ENCODE data around the gene RNF152. TPM values are rescaled to one million over a fixed set of nuclear protein-coding genes. Genes with fewer than 3 reads are reported as not detected.
A peak's percentile ranks its signal among the peaks of the same experiment; 100 is the strongest.

The RNF152 gene
- total and polyA plus RNA-seq, 5 donors from 2014 or later = 0.39 TPM; not detected in 4

GRCh38 chr18:61924550-61924949, 31.7 kb upstream of the RNF152 start:
- Mint-ChIP-seq H3K4me3 (peak overlapping the region in 1 of 4 donors; percentile 35), H3K27me3 (peaks cover 4% of the 10 kb centered on the region), H3K27ac (no peak overlapping the region), H3K9me3 (peaks cover 0 to 5% (median 1%) of the 10 kb centered on the region in 7 donors), H3K36me3 (no peaks in the 10 kb centered on the region), H3K4me1 (peaks cover 0 to 10% (median 7%) of the 10 kb centered on the region in 4 donors)
- H3K9me3 ChIP-seq (ENCODE audit: control insufficient read depth in 2 of 2, low read length in 2 of 2) = no peaks in the 10 kb centered on the region
- no peak for DNase-seq
- no peak overlapping the region for H3K4me3 ChIP-seq (ENCODE audit: low read depth, low read length)
- peaks cover 3% of the 10 kb centered on the region for H3K27me3 ChIP-seq (ENCODE audit: control insufficient read depth, insufficient read depth, low read length)
- peaks cover 7% of the 10 kb centered on the region for H3K4me1 ChIP-seq (ENCODE audit: control insufficient read depth, insufficient read depth, low read length, poor library complexity, severe bottlenecking)
- H3K27ac ChIP-seq (ENCODE audit: insufficient read depth, low read length, poor library complexity, severe bottlenecking) = no peak overlapping the region
- no peak for ATAC-seq (ENCODE audit: low read depth in 2 of 2)
- no peaks in the 10 kb centered on the region for H3K36me3 ChIP-seq (ENCODE audit: control insufficient read depth, insufficient read depth, low read length)

- Histone ChIP-seq H3K27ac (ENCODE audit: insufficient read depth, low read length, poor library complexity, severe bottlenecking) (no peak overlapping the region), H3K36me3 (ENCODE audit: control insufficient read depth, insufficient read depth, low read length) (no peaks in the 10 kb centered on the region), H3K9me3 (ENCODE audit: control insufficient read depth in 2 of 2, low read length in 2 of 2) (no peaks in the 10 kb centered on the region), H3K4me3 (ENCODE audit: low read depth, low read length) (no peak overlapping the region), H3K4me1 (ENCODE audit: control insufficient read depth, insufficient read depth, low read length, poor library complexity, severe bottlenecking) (peaks cover 7% of the 10 kb centered on the region), H3K27me3 (ENCODE audit: control insufficient read depth, insufficient read depth, low read length) (peaks cover 3% of the 10 kb centered on the region)
- DNase-seq = no peak
- H3K36me3 Mint-ChIP-seq = no peaks in the 10 kb centered on the region
- H3K27me3 Mint-ChIP-seq = peaks cover 14% of the 10 kb centered on the region
- H3K27ac Mint-ChIP-seq = no peak overlapping the region
- peaks cover 0 to 10% (median 7%) of the 10 kb centered on the region in 4 donors for H3K4me1 Mint-ChIP-seq
- H3K4me3 Mint-ChIP-seq = no peak overlapping the region
- ATAC-seq (ENCODE audit: low read depth in 2 of 2) = no peak
- H3K9me3 Mint-ChIP-seq = peaks cover 0 to 1% (median 0%) of the 10 kb centered on the region in 7 donors
Observed at GRCh38 chr18:61922435-61922834, 29.6 kb upstream of the RNF152 start.

GRCh38 chr18:61921621-61922235, 28.9 kb upstream of the RNF152 start:
- Mint-ChIP-seq H3K4me1 (peaks cover 0 to 10% (median 7%) of the 10 kb centered on the region in 4 donors), H3K36me3 (no peaks in the 10 kb centered on the region), H3K27me3 (peaks cover 14% of the 10 kb centered on the region), H3K9me3 (peaks cover 0 to 1% (median 0%) of the 10 kb centered on the region in 7 donors), H3K4me3 (no peak overlapping the region), H3K27ac (no peak overlapping the region)
- ATAC-seq (ENCODE audit: low read depth in 2 of 2) (no peak), DNase-seq (no peak)
- H3K27me3 ChIP-seq (ENCODE audit: control insufficient read depth, insufficient read depth, low read length) = peaks cover 3% of the 10 kb centered on the region
- peaks cover 7% of the 10 kb centered on the region for H3K4me1 ChIP-seq (ENCODE audit: control insufficient read depth, insufficient read depth, low read length, poor library complexity, severe bottlenecking)
- no peak overlapping the region for H3K4me3 ChIP-seq (ENCODE audit: low read depth, low read length)
- H3K36me3 ChIP-seq (ENCODE audit: control insufficient read depth, insufficient read depth, low read length) = no peaks in the 10 kb centered on the region
- no peaks in the 10 kb centered on the region for H3K9me3 ChIP-seq (ENCODE audit: control insufficient read depth in 2 of 2, low read length in 2 of 2)
- no peak overlapping the region for H3K27ac ChIP-seq (ENCODE audit: insufficient read depth, low read length, poor library complexity, severe bottlenecking)

- peaks cover 3% of the 10 kb centered on the region for H3K27me3 ChIP-seq (ENCODE audit: control insufficient read depth, insufficient read depth, low read length)
- peaks cover 0 to 2% (median 0%) of the 10 kb centered on the region in 7 donors for H3K9me3 Mint-ChIP-seq
- H3K27ac Mint-ChIP-seq = no peak overlapping the region
- DNase-seq = no peak
- no peak overlapping the region for H3K27ac ChIP-seq (ENCODE audit: insufficient read depth, low read length, poor library complexity, severe bottlenecking)
- H3K36me3 Mint-ChIP-seq = no peaks in the 10 kb centered on the region
- H3K4me3 Mint-ChIP-seq = no peak overlapping the region
- H3K4me1 ChIP-seq (ENCODE audit: control insufficient read depth, insufficient read depth, low read length, poor library complexity, severe bottlenecking) = no peaks in the 10 kb centered on the region
- H3K4me3 ChIP-seq (ENCODE audit: low read depth, low read length) = no peak overlapping the region
- no peaks in the 10 kb centered on the region for H3K36me3 ChIP-seq (ENCODE audit: control insufficient read depth, insufficient read depth, low read length)
- ATAC-seq (ENCODE audit: low read depth in 2 of 2) = no peak
- H3K9me3 ChIP-seq (ENCODE audit: control insufficient read depth in 2 of 2, low read length in 2 of 2) = no peaks in the 10 kb centered on the region
- H3K27me3 Mint-ChIP-seq = peaks cover 14% of the 10 kb centered on the region
- H3K4me1 Mint-ChIP-seq = no peaks in the 10 kb centered on the region
Observed at GRCh38 chr18:61917818-61918217, 25.0 kb upstream of the RNF152 start.

- Mint-ChIP-seq H3K27me3 (peaks cover 20% of the 10 kb centered on the region), H3K4me1 (no peaks in the 10 kb centered on the region), H3K9me3 (peaks cover 0 to 3% (median 0%) of the 10 kb centered on the region in 7 donors), H3K36me3 (no peaks in the 10 kb centered on the region), H3K4me3 (no peak overlapping the region), H3K27ac (no peak overlapping the region)
- no peak overlapping the region for H3K27ac ChIP-seq (ENCODE audit: insufficient read depth, low read length, poor library complexity, severe bottlenecking)
- ATAC-seq (ENCODE audit: low read depth in 2 of 2) (no peak), DNase-seq (no peak)
- no peaks in the 10 kb centered on the region for H3K9me3 ChIP-seq (ENCODE audit: control insufficient read depth in 2 of 2, low read length in 2 of 2)
- peaks cover 5% of the 10 kb centered on the region for H3K27me3 ChIP-seq (ENCODE audit: control insufficient read depth, insufficient read depth, low read length)
- no peak overlapping the region for H3K4me3 ChIP-seq (ENCODE audit: low read depth, low read length)
- no peaks in the 10 kb centered on the region for H3K36me3 ChIP-seq (ENCODE audit: control insufficient read depth, insufficient read depth, low read length)
- no peaks in the 10 kb centered on the region for H3K4me1 ChIP-seq (ENCODE audit: control insufficient read depth, insufficient read depth, low read length, poor library complexity, severe bottlenecking)
Observed at GRCh38 chr18:61912476-61912875, 19.7 kb upstream of the RNF152 start.

GRCh38 chr18:61910101-61910500, 17.3 kb upstream of the RNF152 start:
- H3K27ac ChIP-seq (ENCODE audit: insufficient read depth, low read length, poor library complexity, severe bottlenecking) = no peak overlapping the region
- H3K4me3 Mint-ChIP-seq = no peak overlapping the region
- peaks cover 0 to 2% (median 0%) of the 10 kb centered on the region in 7 donors for H3K9me3 Mint-ChIP-seq
- H3K36me3 Mint-ChIP-seq = no peaks in the 10 kb centered on the region
- peaks cover 5% of the 10 kb centered on the region for H3K27me3 ChIP-seq (ENCODE audit: control insufficient read depth, insufficient read depth, low read length)
- H3K4me1 Mint-ChIP-seq = no peaks in the 10 kb centered on the region
- no peak overlapping the region for H3K4me3 ChIP-seq (ENCODE audit: low read depth, low read length)
- no peaks in the 10 kb centered on the region for H3K9me3 ChIP-seq (ENCODE audit: control insufficient read depth in 2 of 2, low read length in 2 of 2)
- H3K27ac Mint-ChIP-seq = no peak overlapping the region
- no peaks in the 10 kb centered on the region for H3K36me3 ChIP-seq (ENCODE audit: control insufficient read depth, insufficient read depth, low read length)
- peaks cover 21% of the 10 kb centered on the region for H3K27me3 Mint-ChIP-seq
- no peaks in the 10 kb centered on the region for H3K4me1 ChIP-seq (ENCODE audit: control insufficient read depth, insufficient read depth, low read length, poor library complexity, severe bottlenecking)
- DNase-seq (no peak), ATAC-seq (ENCODE audit: low read depth in 2 of 2) (no peak)

GRCh38 chr18:61908661-61909060, 15.9 kb upstream of the RNF152 start:
- no peaks in the 10 kb centered on the region for H3K36me3 Mint-ChIP-seq
- no peak overlapping the region for H3K27ac ChIP-seq (ENCODE audit: insufficient read depth, low read length, poor library complexity, severe bottlenecking)
- no peak for ATAC-seq (ENCODE audit: low read depth in 2 of 2)
- peaks cover 0 to 2% (median 0%) of the 10 kb centered on the region in 7 donors for H3K9me3 Mint-ChIP-seq
- H3K9me3 ChIP-seq (ENCODE audit: control insufficient read depth in 2 of 2, low read length in 2 of 2) = no peaks in the 10 kb centered on the region
- peaks cover 5% of the 10 kb centered on the region for H3K27me3 ChIP-seq (ENCODE audit: control insufficient read depth, insufficient read depth, low read length)
- H3K36me3 ChIP-seq (ENCODE audit: control insufficient read depth, insufficient read depth, low read length) = no peaks in the 10 kb centered on the region
- no peak overlapping the region for H3K4me3 Mint-ChIP-seq
- no peak overlapping the region for H3K27ac Mint-ChIP-seq
- no peaks in the 10 kb centered on the region for H3K4me1 ChIP-seq (ENCODE audit: control insufficient read depth, insufficient read depth, low read length, poor library complexity, severe bottlenecking)
- peaks cover 26% of the 10 kb centered on the region for H3K27me3 Mint-ChIP-seq
- no peak overlapping the region for H3K4me3 ChIP-seq (ENCODE audit: low read depth, low read length)
- no peak for DNase-seq
- no peaks in the 10 kb centered on the region for H3K4me1 Mint-ChIP-seq

- H3K4me1 Mint-ChIP-seq = no peaks in the 10 kb centered on the region
- no peaks in the 10 kb centered on the region for H3K36me3 Mint-ChIP-seq
- H3K4me3 Mint-ChIP-seq = no peak overlapping the region
- DNase-seq (peak; percentile 3 to 50 (median 42)), ATAC-seq (ENCODE audit: low read depth in 2 of 2) (peak; percentile 60 to 70)
- Histone ChIP-seq H3K27me3 (ENCODE audit: control insufficient read depth, insufficient read depth, low read length) (peaks cover 6% of the 10 kb centered on the region), H3K9me3 (ENCODE audit: control insufficient read depth in 2 of 2, low read length in 2 of 2) (no peaks in the 10 kb centered on the region), H3K4me1 (ENCODE audit: control insufficient read depth, insufficient read depth, low read length, poor library complexity, severe bottlenecking) (no peaks in the 10 kb centered on the region), H3K27ac (ENCODE audit: insufficient read depth, low read length, poor library complexity, severe bottlenecking) (no peak overlapping the region), H3K4me3 (ENCODE audit: low read depth, low read length) (no peak overlapping the region), H3K36me3 (ENCODE audit: control insufficient read depth, insufficient read depth, low read length) (no peaks in the 10 kb centered on the region)
- H3K27me3 Mint-ChIP-seq = peaks cover 35% of the 10 kb centered on the region
- no peak overlapping the region for H3K27ac Mint-ChIP-seq
- no peaks in the 10 kb centered on the region for H3K9me3 Mint-ChIP-seq
Observed at GRCh38 chr18:61901323-61901986, 8.6 kb upstream of the RNF152 start.
